WTC11 (cell line): ENCODE results near the gene TACC2. TPM values are rescaled to one million over a fixed set of nuclear protein-coding genes. Genes with fewer than 3 reads are reported as not detected.

ENCODE experiments used
- ATAC-seq: fragments of 200-7000 bp; cut with Tn5 transposase; 2 replicates; pipeline ENCODE4 v1.10.0; 2021; ENCODE audit warnings: mild to moderate bottlenecking, moderate library complexity
- CTCF ChIA-PET: fragments of 300-600 bp; sonication (Branson Sonifier 250); formaldehyde crosslinking; loops from one replicate; lab custom pipeline; 2021; ENCODE audit warnings: antibody characterized with exemption; lab: Charles Lee
- POLR2A ChIA-PET: fragments of 350-600 bp; sonication (Branson Sonifier 250); formaldehyde crosslinking; loops from one replicate; lab custom pipeline; 2021; ENCODE audit warnings: antibody characterized with exemption; lab: Charles Lee
- DNase-seq: peaks from one replicate; pipeline ENCODE4 v3.0.0; 2021; ENCODE audit warnings: low spot score
- H3K27ac Mint-ChIP-seq: 2 replicates; pipeline ENCODE4 v1.8.0; 2021; ENCODE audit warnings: mixed read lengths
- H3K27me3 Mint-ChIP-seq: 2 replicates; pipeline ENCODE4 v1.8.0; 2021; ENCODE audit warnings: low read depth, mild to moderate bottlenecking, moderate library complexity, mixed read lengths
- H3K36me3 Mint-ChIP-seq: 2 replicates; pipeline ENCODE4 v1.8.0; 2021; ENCODE audit warnings: mixed read lengths
- H3K4me1 Mint-ChIP-seq: 2 replicates; pipeline ENCODE4 v1.8.0; 2022; ENCODE audit warnings: mixed read lengths
- H3K4me3 Mint-ChIP-seq: 2 replicates; pipeline ENCODE4 v1.8.0; 2021; ENCODE audit warnings: mild to moderate bottlenecking, moderate library complexity, mixed read lengths
- H3K9me3 Mint-ChIP-seq: 2 replicates; pipeline ENCODE4 v1.8.0; 2021; ENCODE audit warnings: mixed read lengths
- CREM ChIP-seq: sonication (generic); formaldehyde crosslinking; IDR thresholded peaks from 2 replicates; pipeline ENCODE4 v1.8.1; 2022; ENCODE audit warnings: mild to moderate bottlenecking, missing genetic modification reagents, moderate library complexity
- GABPB1 ChIP-seq: sonication (generic); formaldehyde crosslinking; IDR thresholded peaks from 2 replicates; pipeline ENCODE4 v1.8.1; 2023; ENCODE audit warnings: mild to moderate bottlenecking, missing genetic modification reagents
- HMGA2 ChIP-seq: fragments of 250-450 bp; sonication (Bioruptor Pico); IDR thresholded peaks from 2 replicates; pipeline ENCODE4 v1.4.0; 2021; ENCODE audit warnings: mild to moderate bottlenecking, moderate library complexity
- NFATC4 ChIP-seq: fragments of 250-450 bp; sonication (Bioruptor Pico); IDR thresholded peaks from 2 replicates; pipeline ENCODE4 v1.9.0; 2021; ENCODE audit warnings: mild to moderate bottlenecking
- NFYB ChIP-seq: sonication (generic); formaldehyde crosslinking; conservative IDR thresholded peaks from 2 replicates; pipeline ENCODE4 v1.8.0; 2022; ENCODE audit warnings: low read depth, missing genetic modification reagents
- SMAD3 ChIP-seq: sonication (generic); formaldehyde crosslinking; IDR thresholded peaks from 2 replicates; pipeline ENCODE4 v1.8.0; 2022; ENCODE audit warnings: missing genetic modification reagents, mild to moderate bottlenecking, borderline replicate concordance
- SMAD4 ChIP-seq: sonication (generic); formaldehyde crosslinking; IDR thresholded peaks from 2 replicates; pipeline ENCODE4 v1.8.0; 2022; ENCODE audit warnings: mild to moderate bottlenecking, missing genetic modification reagents
- TEAD4 ChIP-seq: sonication (generic); formaldehyde crosslinking; IDR thresholded peaks from 2 replicates; pipeline ENCODE4 v1.8.0; 2022; ENCODE audit warnings: mild to moderate bottlenecking, missing genetic modification reagents
- TP53 ChIP-seq: sonication (generic); formaldehyde crosslinking; IDR thresholded peaks from 2 replicates; pipeline ENCODE4 v1.8.1; 2023; ENCODE audit warnings: mild to moderate bottlenecking, missing genetic modification reagents
- ZNF121 ChIP-seq: sonication (generic); formaldehyde crosslinking; IDR thresholded peaks from 2 replicates; pipeline ENCODE4 v1.8.0; 2023; ENCODE audit warnings: missing genetic modification reagents
- ZNF219 ChIP-seq: sonication (generic); formaldehyde crosslinking; IDR thresholded peaks from 2 replicates; pipeline ENCODE4 v1.8.0; 2023; ENCODE audit warnings: missing genetic modification reagents, mild to moderate bottlenecking, borderline replicate concordance
- ZNF263 ChIP-seq: sonication (generic); formaldehyde crosslinking; IDR thresholded peaks from 2 replicates; pipeline ENCODE4 v1.8.1; 2022; ENCODE audit warnings: low read depth, mild to moderate bottlenecking, moderate library complexity, missing genetic modification reagents
- ZNF423 ChIP-seq: fragments of 250-450 bp; sonication (Bioruptor Pico); IDR thresholded peaks from 2 replicates; pipeline ENCODE4 v2.1.2; 2022; ENCODE audit warnings: mild to moderate bottlenecking, moderate library complexity
- total RNA-seq: library from RNA; stranded (reverse); gene quantifications from 3 replicates; pipeline ENCODE4 v1.2.3, GENCODE V29; 2021
- TF ChIP-seq, protein P1 (sequence below): sonication (generic); formaldehyde crosslinking; IDR thresholded peaks from 2 replicates; pipeline ENCODE4 v1.8.0; 2022; ENCODE audit warnings: mild to moderate bottlenecking, missing genetic modification reagents
- TF ChIP-seq, protein P2 (sequence below): fragments of 250-450 bp; sonication (Bioruptor Pico); IDR thresholded peaks from 2 replicates; pipeline ENCODE4 v1.9.0; 2021; ENCODE audit warnings: mild to moderate bottlenecking
- TF ChIP-seq, protein P3 (sequence below): sonication (generic); formaldehyde crosslinking; IDR thresholded peaks from 2 replicates; pipeline ENCODE4 v1.8.0; 2022; ENCODE audit warnings: mild to moderate bottlenecking, missing genetic modification reagents
- TF ChIP-seq, protein P4 (sequence below): sonication (generic); formaldehyde crosslinking; IDR thresholded peaks from 2 replicates; pipeline ENCODE4 v1.8.1; 2023; ENCODE audit warnings: mild to moderate bottlenecking, missing genetic modification reagents, borderline replicate concordance
- TF ChIP-seq, protein P5 (sequence below): sonication (generic); formaldehyde crosslinking; IDR thresholded peaks from 2 replicates; pipeline ENCODE4 v1.8.1; 2022; ENCODE audit warnings: missing genetic modification reagents, borderline replicate concordance
- TF ChIP-seq, protein P6 (sequence below): sonication (generic); formaldehyde crosslinking; IDR thresholded peaks from 2 replicates; pipeline ENCODE4 v1.8.1; 2022; ENCODE audit warnings: low read depth, missing genetic modification reagents, borderline replicate concordance
- TF ChIP-seq, protein P7 (sequence below): sonication (generic); formaldehyde crosslinking; IDR thresholded peaks from 2 replicates; pipeline ENCODE4 v1.8.1; 2023; ENCODE audit warnings: mild to moderate bottlenecking, missing genetic modification reagents, moderate library complexity
- TF ChIP-seq, protein P8 (sequence below): fragments of 250-450 bp; sonication (Bioruptor Pico); IDR thresholded peaks from 2 replicates; pipeline ENCODE4 v1.9.0; 2021; ENCODE audit warnings: mild to moderate bottlenecking, borderline replicate concordance

The TACC2 gene
- total RNA-seq, 1 experiment from 2014 or later = 28.9 TPM

DNA sequence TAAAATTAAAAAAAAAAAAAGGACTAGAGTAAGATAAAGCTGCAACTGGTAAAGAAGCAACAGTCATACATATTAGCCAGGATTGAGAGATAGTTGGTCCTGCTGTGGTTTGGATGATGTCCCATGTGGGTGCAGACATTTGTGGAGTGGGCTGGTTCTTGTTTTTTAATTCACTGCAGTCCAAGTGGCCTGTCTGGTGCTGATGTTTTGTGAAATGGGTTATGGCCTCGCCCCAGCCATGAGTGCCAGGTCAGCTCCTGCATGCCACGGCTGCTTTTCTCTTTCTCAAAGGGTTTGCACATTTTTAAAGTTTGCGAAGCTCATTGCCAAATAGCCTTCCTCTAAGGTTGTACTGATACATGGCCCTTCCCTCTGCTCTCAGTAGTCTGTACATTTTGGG lies 268.1 kb downstream of the TACC2 start (continued):
- TF ChIP-seq NFATC4 (CRISPR knock-in tag) = no peak
- no peak for TF ChIP-seq ZNF423 (CRISPR knock-in tag)
- no peak for TF ChIP-seq CREM
- TF ChIP-seq SMAD4 = no peak
- TF ChIP-seq ZNF219 = no peak
- TF ChIP-seq GABPB1 = no peak
- no peak for TF ChIP-seq ZNF121 (CRISPR knock-in tag)
- TF ChIP-seq, protein P1, sequence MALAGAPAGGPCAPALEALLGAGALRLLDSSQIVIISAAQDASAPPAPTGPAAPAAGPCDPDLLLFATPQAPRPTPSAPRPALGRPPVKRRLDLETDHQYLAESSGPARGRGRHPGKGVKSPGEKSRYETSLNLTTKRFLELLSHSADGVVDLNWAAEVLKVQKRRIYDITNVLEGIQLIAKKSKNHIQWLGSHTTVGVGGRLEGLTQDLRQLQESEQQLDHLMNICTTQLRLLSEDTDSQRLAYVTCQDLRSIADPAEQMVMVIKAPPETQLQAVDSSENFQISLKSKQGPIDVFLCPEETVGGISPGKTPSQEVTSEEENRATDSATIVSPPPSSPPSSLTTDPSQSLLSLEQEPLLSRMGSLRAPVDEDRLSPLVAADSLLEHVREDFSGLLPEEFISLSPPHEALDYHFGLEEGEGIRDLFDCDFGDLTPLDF (CRISPR knock-in tag) = no peak
- no peak for TF ChIP-seq TP53 (CRISPR knock-in tag)

DNA sequence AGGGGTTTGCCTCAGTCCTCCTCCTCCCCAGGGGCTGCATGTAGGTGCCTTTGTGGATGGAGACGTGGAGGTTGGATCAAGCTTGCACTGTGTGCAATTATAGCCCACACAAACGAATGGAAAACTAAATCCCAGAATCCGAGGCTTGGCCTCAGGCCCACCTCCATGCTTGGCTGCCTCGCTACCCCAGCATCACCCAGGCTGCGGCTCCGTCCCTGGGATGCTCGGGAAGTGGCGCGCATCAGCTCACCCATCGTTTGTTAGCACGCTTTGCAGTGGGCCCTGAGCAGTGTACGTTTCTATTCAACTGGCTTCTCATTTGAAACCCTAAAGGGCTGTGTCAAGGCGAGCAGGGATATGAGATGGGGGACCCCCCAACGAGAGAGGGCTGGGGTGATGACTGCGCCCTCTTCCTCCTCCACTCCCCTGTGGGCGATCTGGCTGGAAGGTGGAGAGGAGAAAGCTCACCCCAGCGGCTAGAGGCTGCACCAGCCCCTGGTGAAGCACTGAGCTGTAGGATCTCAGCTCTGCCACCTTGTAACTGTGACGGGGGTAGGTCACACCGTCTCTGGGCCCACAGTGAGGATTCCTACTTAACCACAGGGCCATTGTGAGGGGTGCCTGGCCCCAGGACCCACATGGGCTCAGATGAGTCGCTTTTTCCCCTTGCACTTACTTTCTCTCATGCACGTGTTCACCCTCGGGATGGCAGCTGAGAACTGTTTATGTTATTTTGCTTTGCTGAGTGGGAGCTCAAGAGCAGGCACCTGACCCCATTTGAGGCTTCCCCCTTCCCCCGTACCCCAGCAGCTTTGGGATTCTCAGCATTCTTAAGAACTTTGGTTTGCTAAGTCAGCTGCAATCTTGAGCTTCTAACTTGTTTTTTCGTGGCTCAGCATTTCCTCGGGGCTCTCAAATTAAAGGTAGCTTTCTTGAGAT lies 269.4 kb downstream of the TACC2 start:
- peaks cover 8% of the 10 kb centered on the region for H3K4me1 Mint-ChIP-seq
- peaks cover 28% of the 10 kb centered on the region for H3K36me3 Mint-ChIP-seq
- no peak overlapping the region for H3K4me3 Mint-ChIP-seq
- H3K9me3 Mint-ChIP-seq = peaks cover 18% of the 10 kb centered on the region
- ATAC-seq = peak; percentile 74
- peak overlapping the region; percentile 60; the same call in 1 of the 2 replicates for H3K27ac Mint-ChIP-seq
- TF ChIP-seq ZNF219 (no peak), TP53 (CRISPR knock-in tag) (no peak), HMGA2 (no peak), TEAD4 (CRISPR knock-in tag) (no peak), NFYB (CRISPR knock-in tag) (no peak), SMAD3 (CRISPR knock-in tag) (no peak), ZNF263 (CRISPR knock-in tag) (no peak)
- TF ChIP-seq, protein P2, sequence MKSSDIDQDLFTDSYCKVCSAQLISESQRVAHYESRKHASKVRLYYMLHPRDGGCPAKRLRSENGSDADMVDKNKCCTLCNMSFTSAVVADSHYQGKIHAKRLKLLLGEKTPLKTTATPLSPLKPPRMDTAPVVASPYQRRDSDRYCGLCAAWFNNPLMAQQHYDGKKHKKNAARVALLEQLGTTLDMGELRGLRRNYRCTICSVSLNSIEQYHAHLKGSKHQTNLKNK (CRISPR knock-in tag) = no peak
- TF ChIP-seq, protein P3, sequence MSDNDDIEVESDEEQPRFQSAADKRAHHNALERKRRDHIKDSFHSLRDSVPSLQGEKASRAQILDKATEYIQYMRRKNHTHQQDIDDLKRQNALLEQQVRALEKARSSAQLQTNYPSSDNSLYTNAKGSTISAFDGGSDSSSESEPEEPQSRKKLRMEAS (CRISPR knock-in tag) = no peak
- TF ChIP-seq, protein P4, sequence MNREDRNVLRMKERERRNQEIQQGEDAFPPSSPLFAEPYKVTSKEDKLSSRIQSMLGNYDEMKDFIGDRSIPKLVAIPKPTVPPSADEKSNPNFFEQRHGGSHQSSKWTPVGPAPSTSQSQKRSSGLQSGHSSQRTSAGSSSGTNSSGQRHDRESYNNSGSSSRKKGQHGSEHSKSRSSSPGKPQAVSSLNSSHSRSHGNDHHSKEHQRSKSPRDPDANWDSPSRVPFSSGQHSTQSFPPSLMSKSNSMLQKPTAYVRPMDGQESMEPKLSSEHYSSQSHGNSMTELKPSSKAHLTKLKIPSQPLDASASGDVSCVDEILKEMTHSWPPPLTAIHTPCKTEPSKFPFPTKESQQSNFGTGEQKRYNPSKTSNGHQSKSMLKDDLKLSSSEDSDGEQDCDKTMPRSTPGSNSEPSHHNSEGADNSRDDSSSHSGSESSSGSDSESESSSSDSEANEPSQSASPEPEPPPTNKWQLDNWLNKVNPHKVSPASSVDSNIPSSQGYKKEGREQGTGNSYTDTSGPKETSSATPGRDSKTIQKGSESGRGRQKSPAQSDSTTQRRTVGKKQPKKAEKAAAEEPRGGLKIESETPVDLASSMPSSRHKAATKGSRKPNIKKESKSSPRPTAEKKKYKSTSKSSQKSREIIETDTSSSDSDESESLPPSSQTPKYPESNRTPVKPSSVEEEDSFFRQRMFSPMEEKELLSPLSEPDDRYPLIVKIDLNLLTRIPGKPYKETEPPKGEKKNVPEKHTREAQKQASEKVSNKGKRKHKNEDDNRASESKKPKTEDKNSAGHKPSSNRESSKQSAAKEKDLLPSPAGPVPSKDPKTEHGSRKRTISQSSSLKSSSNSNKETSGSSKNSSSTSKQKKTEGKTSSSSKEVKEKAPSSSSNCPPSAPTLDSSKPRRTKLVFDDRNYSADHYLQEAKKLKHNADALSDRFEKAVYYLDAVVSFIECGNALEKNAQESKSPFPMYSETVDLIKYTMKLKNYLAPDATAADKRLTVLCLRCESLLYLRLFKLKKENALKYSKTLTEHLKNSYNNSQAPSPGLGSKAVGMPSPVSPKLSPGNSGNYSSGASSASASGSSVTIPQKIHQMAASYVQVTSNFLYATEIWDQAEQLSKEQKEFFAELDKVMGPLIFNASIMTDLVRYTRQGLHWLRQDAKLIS = no peak
- TF ChIP-seq, protein P5, sequence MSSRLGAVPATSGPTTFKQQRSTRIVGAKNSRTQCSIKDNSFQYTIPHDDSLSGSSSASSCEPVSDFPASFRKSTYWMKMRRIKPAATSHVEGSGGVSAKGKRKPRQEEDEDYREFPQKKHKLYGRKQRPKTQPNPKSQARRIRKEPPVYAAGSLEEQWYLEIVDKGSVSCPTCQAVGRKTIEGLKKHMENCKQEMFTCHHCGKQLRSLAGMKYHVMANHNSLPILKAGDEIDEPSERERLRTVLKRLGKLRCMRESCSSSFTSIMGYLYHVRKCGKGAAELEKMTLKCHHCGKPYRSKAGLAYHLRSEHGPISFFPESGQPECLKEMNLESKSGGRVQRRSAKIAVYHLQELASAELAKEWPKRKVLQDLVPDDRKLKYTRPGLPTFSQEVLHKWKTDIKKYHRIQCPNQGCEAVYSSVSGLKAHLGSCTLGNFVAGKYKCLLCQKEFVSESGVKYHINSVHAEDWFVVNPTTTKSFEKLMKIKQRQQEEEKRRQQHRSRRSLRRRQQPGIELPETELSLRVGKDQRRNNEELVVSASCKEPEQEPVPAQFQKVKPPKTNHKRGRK (CRISPR knock-in tag) = no peak
- TF ChIP-seq, protein P6, sequence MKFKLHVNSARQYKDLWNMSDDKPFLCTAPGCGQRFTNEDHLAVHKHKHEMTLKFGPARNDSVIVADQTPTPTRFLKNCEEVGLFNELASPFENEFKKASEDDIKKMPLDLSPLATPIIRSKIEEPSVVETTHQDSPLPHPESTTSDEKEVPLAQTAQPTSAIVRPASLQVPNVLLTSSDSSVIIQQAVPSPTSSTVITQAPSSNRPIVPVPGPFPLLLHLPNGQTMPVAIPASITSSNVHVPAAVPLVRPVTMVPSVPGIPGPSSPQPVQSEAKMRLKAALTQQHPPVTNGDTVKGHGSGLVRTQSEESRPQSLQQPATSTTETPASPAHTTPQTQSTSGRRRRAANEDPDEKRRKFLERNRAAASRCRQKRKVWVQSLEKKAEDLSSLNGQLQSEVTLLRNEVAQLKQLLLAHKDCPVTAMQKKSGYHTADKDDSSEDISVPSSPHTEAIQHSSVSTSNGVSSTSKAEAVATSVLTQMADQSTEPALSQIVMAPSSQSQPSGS (CRISPR knock-in tag) = no peak
- TF ChIP-seq, protein P7, sequence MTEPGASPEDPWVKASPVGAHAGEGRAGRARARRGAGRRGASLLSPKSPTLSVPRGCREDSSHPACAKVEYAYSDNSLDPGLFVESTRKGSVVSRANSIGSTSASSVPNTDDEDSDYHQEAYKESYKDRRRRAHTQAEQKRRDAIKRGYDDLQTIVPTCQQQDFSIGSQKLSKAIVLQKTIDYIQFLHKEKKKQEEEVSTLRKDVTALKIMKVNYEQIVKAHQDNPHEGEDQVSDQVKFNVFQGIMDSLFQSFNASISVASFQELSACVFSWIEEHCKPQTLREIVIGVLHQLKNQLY = no peak
- TF ChIP-seq, protein P8, sequence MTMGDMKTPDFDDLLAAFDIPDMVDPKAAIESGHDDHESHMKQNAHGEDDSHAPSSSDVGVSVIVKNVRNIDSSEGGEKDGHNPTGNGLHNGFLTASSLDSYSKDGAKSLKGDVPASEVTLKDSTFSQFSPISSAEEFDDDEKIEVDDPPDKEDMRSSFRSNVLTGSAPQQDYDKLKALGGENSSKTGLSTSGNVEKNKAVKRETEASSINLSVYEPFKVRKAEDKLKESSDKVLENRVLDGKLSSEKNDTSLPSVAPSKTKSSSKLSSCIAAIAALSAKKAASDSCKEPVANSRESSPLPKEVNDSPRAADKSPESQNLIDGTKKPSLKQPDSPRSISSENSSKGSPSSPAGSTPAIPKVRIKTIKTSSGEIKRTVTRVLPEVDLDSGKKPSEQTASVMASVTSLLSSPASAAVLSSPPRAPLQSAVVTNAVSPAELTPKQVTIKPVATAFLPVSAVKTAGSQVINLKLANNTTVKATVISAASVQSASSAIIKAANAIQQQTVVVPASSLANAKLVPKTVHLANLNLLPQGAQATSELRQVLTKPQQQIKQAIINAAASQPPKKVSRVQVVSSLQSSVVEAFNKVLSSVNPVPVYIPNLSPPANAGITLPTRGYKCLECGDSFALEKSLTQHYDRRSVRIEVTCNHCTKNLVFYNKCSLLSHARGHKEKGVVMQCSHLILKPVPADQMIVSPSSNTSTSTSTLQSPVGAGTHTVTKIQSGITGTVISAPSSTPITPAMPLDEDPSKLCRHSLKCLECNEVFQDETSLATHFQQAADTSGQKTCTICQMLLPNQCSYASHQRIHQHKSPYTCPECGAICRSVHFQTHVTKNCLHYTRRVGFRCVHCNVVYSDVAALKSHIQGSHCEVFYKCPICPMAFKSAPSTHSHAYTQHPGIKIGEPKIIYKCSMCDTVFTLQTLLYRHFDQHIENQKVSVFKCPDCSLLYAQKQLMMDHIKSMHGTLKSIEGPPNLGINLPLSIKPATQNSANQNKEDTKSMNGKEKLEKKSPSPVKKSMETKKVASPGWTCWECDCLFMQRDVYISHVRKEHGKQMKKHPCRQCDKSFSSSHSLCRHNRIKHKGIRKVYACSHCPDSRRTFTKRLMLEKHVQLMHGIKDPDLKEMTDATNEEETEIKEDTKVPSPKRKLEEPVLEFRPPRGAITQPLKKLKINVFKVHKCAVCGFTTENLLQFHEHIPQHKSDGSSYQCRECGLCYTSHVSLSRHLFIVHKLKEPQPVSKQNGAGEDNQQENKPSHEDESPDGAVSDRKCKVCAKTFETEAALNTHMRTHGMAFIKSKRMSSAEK (CRISPR knock-in tag) = no peak
- TF ChIP-seq, all 79 proteins: peak for 0
- CTCF ChIA-PET = interaction anchor here (0.9 to 4.9 kb wide), 9 partner anchors 11 to 207 kb away, joined by 3 to 66 read pairs (median 5); partner anchors contain the start of gene BTBD16
- POLR2A ChIA-PET = interaction anchor here (0.7 to 0.9 kb wide), 2 partner anchors 86 to 199 kb away, joined by 3 to 6 read pairs; no protein-coding TSS in a partner anchor
- no peak for DNase-seq
- H3K27me3 Mint-ChIP-seq = no peaks in the 10 kb centered on the region; the same call in 1 of the 2 replicates
